Activated CD8-positive, alpha-beta memory T cell treated with anti-CD3 and anti-CD28 coated beads, Interleukin-2, amount 50 U/mL, for 24 hours (primary cell): ENCODE results near the gene SGMS2.

ENCODE experiments used
- DNase-seq: peaks from one replicate; pipeline ENCODE4 v3.0.0-alpha.2; 2020; ENCODE audit errors: extremely low read depth

The SGMS2 gene

GRCh38 chr4:107824350-107825071 lies at the start of gene SGMS2:
TSS of gene SGMS2 (plus strand) at chr4:107824932. CDS start at chr4:107895554, 70,622 bp downstream.
- peak; percentile 19 for DNase-seq

- no peak for DNase-seq
These were observed 46.8 kb upstream of the SGMS2 start for GRCh38 chr4:107777890-107778289.

DNA sequence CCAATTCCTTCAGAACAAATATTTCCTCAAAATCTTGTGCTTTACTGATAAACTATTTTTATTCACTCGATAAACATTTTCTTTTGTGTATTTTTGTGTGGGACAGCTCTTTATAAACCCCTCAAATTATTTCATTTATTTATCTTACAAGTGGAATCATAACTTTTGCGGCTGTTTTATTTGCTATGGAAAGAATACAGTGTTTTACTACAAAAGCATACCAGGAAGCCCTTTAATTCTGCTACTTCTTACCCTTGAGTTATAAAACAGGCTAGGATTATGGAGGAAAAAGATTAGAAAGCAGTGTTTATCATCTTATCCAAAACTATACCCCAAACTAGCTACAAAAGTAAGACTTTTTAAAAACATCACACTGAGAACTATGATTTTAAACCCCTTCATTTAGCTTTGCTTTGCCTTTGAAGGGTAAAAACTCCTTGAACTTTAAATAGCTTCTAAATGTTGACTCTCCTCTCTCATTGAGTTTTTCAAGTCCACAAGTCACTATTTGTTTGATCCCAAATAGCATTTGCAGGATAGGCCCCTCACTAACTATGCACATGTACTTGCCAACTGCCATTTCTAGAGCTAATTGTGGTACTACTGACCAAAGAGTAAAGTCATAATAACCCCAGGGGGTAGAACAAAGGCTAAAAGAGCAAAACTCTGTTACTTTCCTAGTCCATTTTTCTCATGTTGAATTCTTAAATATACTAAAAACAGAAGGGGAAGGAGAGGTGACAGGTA lies 45.8 kb upstream of the SGMS2 start:
- DNase-seq, result no peak

- DNase-seq, result no peak
These were observed 44.1 kb upstream of the SGMS2 start for GRCh38 chr4:107780665-107781064.

DNA sequence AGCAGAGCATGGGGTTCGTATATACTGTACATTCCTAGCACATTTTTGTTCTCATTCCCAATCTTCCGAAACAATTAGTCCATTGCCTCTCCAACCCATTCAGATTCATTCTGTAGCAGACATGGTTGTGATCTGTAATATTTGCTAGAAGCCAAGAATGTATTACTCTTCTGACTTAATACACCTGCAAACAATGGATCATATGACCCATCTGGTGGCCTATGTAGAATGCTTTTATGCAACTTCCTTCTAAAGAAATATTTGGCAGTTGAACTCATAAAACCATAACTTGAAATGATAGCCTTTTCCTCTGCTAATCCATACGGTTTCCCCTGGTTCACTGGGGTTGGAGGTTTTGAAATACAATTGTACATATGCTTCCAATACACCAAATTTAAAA lies 32.8 kb upstream of the SGMS2 start:
- DNase-seq, result no peak

DNA sequence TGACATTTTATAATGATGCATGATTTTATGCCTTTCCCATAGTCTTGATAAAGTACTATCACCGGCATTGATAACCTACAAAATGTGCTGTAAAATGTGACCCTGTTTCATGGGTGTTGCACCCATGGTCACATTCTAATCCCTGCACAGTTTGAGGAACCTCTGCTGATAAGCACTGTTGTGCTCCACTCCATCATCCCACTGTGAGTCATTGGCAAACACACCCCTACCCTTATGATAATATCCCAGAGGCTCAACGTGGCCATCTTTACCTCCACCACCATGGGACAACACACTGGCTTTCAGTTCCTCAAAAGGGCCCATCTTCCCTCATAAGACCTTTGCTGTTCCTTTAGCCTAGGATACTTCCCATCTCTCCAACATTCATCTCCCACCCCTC lies 32.0 kb upstream of the SGMS2 start:
- no peak for DNase-seq

- no peak for DNase-seq
These were observed 30.7 kb upstream of the SGMS2 start for GRCh38 chr4:107793996-107794395.

- no peak for DNase-seq
These were observed 24.9 kb upstream of the SGMS2 start for GRCh38 chr4:107799669-107800450.

GRCh38 chr4:107800706-107801105 lies 24.0 kb upstream of the SGMS2 start:
- DNase-seq, result no peak

DNA sequence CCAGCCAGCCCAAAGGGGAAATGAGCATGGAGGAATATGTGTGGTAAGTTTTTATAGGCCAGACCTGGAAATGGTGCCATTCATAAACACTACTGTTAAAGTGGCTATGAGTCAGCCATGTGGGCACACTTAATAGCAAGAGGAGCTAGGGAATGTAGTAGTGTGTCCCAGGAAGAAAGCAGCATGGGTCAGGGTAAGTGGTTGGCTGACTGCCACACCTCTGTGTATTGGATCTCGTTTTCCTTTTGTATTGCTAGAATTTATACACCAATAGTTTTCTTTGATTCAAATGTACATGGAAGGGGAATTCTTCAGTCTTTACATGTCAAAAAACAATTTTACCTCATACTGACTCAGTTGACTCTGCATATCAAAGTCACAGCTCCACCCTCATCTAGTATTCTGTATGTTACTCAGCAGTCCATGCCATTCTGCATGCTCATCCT lies 22.9 kb upstream of the SGMS2 start:
- no peak for DNase-seq

- no peak for DNase-seq
These were observed 19.8 kb upstream of the SGMS2 start for GRCh38 chr4:107804956-107805355.

- DNase-seq, result no peak
These were observed 18.5 kb upstream of the SGMS2 start for GRCh38 chr4:107806196-107806595.

DNA sequence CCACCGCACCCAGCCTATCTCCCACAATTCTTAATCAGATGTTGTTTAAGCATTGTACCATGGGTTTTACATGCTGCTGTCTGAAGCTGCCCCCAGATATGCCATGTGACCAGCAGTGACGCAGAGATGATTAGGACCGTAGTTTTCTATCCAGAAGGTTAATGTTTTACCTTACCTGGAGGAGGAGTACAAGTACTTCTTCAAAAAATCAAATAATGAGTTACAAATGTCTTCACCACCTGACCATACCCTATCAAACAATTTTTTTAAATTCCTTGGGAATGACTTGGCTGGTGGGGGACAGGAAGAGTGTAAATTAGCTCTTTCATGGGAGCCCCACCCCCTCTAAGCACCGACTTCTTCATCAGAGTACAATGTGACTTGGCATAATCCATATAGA lies 16.2 kb upstream of the SGMS2 start:
- DNase-seq, result no peak

GRCh38 chr4:107809210-107809609 lies 15.5 kb upstream of the SGMS2 start:
- no peak for DNase-seq

GRCh38 chr4:107814758-107815157 lies 10.0 kb upstream of the SGMS2 start:
- DNase-seq, result no peak

DNA sequence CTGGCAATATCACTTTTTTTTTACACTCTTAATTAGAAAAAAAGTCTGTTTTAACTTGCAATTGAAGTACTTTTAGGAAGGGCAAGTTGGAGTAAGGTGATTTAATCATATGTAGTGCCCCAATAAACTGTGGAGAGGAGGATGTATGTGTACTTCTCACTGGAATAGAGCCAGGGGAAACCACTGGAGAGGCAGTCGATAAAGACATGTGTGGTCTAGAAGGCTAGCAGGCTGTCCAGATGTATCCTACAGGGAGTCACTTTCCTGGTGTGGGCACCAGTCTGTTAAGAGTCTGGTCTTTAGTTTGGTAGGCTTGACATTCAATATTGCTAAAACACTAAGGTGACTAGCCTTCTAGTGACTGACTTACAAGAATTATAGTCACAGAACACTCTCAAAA lies 9.6 kb upstream of the SGMS2 start:
- no peak for DNase-seq

- no peak for DNase-seq
These were observed 6.3 kb upstream of the SGMS2 start for GRCh38 chr4:107818301-107818910.

DNA sequence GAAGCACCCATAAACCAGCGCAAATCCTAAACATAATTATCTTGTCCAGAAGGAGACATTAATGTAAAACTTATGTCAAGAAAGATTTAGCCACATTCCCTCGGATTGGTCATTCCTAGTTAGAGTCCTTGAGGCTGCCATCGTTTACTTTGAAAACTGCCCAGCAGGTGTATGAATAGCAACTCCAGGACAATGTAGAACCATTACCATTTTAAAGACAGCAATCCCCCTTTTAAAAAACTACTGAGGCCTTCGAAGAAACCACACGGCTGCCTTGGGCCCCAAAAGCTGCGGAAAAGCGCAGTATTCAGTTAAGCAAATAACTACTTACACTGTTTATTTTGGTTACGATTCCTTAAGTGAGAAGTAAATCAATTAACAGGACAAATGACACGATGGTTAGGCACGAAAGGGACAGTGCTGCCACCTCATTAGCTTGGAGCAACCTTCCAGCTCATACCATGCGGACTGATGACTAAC lies 822 bp upstream of the SGMS2 start:
- DNase-seq, result no peak

DNA sequence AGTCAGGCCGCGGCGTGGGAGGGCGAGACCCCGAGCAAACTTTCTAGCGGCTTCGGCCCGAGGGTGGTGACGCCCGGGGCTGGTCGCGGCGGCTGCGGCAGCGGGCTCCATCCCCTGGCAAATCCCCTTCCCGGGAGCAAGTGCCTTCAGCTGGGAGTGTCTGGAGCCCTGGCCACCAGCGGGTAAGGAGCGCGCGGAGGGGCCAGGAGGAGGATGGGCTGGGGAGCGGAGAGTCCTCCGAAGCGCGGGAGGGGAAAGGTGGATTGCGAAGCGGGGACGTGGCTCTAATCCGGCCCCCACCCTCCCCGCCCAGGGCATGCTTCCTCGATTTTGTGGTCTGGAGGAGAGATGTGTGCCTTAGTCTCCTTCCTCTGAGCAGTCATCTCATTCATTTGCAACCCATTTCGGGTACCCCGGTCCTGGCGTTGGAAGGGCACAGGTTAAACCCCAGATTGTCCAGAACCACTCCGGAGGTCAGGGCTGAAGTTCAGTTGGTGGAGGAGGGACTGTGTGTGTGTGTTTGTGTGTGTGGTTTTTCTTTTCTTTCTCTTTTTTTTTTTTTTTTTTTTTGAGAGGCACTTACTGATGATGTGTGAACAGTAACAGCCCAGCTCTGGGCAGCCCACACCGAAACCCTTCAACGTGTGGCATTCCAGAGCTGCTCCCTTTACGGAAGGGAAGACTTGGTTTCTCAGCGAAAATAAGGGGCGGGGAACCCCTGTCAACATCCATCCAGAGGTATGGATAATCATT lies 516 bp downstream of the SGMS2 start:
- DNase-seq, result no peak

DNA sequence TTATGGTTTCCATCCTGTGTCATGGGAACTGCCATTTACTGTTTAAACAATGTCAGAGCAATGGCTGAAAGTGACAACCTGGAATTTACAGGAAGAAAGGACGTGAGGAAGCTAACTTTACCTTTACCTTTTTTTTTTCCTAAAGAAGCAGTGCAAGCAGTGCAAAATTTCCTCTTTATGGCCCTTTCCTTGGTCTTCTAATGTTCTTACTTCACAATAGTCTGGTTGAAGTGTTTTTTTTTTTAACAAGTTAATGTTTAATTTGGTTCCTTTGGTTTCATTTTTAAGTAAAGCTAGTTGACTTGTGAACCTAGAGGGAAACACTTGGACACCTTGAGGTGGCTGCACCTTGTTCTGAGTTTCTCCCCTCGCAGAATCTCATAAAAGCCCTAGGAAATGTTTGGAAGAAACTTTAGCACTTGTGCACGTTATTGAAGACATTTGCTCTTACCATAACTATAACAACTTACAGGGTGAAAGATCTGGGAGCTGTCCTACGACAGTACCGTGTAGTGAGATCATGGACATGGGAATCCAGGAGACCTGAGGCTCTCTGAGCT lies 1.8 kb downstream of the SGMS2 start:
- no peak for DNase-seq
